Head of caudate nucleus (tissue), 42 donors: ENCODE results near the gene SORCS2.

Source experiments
- DNase-seq, 42 donors: peaks; one replicate each; pipeline versions ENCODE4 v3.0.0 to v3.0.0-alpha.2; 2020 to 2021; ENCODE audit warnings: mixed read lengths in 7 of 42
- intact Hi-C: fragments of 100-400 bp; cut with DNase I; formaldehyde crosslinking; loops from one replicate; pipeline ENCODE4 v1.15.0; 2022

The SORCS2 gene

GRCh38 chr4:7393601-7394575, 201.6 kb downstream of the SORCS2 start:
- intact Hi-C loops, result no loop called here
- DNase-seq, result peak in 15 of 42 donors; percentile 1 to 40 (median 11)

- intact Hi-C loops, result no loop called here
These were observed 202.5 kb downstream of the SORCS2 start for GRCh38 chr4:7394681-7395451.

DNA sequence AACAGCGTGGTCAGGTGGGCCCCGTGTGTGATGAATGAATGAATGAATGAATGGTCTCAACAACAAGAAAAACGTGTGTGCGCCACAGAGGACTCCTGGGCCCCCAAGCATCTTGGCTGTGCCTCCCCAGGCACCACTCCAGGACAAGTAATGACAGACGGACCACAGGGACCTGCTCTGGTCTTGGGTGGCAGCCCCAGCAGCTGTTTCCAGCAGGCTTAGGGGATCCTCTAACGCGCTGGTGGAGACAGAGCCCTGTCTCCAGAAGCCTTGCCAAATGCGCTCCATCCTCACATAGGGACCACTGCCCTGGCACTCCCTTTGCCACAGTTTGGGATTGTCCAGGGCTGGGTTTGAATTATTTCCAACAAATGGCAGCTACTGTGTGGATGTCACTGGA, 203.3 kb downstream of the SORCS2 start:
- intact Hi-C loops, result no loop called here
- DNase-seq, result peak in 14 of 42 donors; percentile 1 to 36 (median 10)

More at GRCh38 chr4:7394681-7395451, 202.5 kb downstream of the SORCS2 start:
- peak in 15 of 42 donors; percentile 1 to 38 (median 12) for DNase-seq

DNA sequence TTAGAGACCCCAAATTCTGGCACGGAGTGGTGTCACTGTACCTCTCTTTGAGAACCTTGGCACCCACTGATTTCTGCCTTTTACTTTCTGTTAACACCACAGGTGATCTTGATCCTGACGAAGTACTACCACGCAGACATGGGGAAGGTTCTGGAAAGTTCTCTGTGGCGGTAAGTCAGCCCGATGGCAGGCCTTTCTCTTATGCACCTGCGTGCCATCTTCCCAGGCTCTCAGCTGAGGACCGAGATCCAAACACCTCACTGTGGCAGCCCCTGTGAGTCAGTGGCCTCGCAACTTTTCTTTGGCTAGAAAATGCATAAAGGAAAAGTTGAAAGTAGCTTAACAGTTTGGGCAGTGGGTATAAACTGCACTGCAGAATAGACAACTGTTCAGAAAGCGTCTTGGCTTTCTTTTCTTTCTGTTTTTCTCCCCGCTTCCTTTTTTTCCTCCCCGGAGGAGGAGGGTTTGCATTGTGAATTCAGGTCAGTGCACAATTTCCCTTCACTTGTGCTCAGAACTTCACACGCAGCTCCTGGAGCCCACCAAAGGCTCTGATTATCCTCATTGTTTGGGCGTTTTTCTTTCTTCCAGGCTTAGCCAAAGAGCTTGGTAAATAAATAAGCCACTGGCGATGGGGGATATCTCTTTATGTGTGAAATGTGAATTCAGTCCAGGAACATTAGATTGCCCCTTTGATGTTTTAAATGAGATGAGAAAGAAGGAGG, 204.0 kb downstream of the SORCS2 start:
- DNase-seq, result peak in 11 of 42 donors; percentile 1 to 39 (median 10)
- intact Hi-C loops, result no loop called here

DNA sequence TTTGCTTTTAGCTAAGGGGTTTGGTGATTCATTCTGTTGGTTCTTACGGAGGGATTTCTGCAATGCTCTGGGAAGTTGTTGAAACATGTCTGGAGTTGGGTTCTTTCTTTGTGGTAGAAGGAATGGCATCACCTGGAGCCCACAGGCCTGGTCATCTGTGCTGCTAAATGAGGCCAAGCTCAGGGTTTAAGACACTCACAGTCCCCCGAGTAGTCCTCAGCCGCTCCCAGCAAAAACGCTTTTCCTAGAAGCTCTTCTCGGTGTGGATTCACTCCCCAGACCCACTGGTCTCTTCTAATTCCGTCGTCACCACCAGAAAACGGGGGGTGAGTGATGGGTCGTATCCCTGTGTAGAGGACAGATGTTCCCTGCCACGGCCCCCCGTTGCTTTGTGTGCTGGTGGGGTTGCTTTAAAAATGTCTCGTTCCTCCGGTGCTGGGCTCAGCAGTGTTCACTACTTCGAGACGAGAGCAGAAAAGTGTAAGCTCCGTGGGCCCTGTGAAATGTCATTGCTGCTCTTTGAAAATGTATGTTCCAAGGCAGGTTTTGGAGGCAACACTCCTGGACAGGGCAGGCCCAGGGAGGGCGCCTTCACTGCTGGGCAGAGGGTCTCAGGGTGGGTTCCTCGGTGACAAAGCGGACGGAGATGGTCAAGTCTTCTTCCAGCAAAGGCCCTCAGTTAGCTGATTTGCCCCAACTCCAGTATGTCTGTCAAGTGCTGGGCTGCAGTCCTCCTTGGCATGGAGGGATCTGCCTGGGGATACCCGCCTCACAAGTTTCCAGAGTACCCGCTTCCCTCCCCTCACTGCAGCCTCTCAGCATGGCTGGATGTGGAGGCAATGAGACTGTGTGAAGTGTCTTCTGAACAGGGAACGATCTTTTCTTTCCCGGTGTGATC, 205.1 kb downstream of the SORCS2 start:
- intact Hi-C loops, result no loop called here
- DNase-seq, result peak in 13 of 42 donors; percentile 1 to 44 (median 10)

GRCh38 chr4:7398104-7398423, 205.7 kb downstream of the SORCS2 start:
- intact Hi-C loops, result no loop called here
- peak in 21 of 42 donors; percentile 11 to 63 (median 35) for DNase-seq

DNA sequence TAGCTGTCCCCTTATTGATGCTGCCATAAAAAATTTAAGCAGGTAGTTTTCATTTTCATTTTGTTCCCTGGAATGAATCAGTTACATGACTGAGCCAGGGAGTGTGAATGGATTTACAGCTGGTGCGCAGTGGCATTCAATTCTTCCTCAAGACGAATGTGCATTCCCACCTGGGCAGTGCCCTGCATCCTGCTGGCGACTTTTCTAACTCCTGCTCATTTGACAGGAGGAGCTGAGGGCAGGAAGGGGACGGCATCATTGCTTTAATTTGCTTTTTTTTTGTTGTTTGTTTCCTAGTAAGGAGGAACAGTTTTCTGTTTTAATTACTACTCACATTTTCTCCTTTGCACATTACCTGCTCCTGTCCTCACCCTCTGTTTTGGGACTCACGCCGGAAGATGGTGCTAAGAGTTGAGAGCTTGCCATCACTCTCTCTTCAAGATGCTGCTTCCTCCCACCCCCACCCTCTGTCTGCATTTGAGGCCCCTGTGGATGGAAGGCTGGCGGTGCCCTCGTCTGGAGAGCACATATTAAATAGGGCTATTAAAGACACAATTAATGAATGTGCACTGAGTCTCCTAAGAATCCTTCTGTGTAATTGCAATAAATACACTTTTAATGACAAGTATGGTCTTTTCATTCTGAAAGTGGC, 206.6 kb downstream of the SORCS2 start:
- peak in 19 of 42 donors; percentile 7 to 40 (median 13) for DNase-seq
- intact Hi-C loops, result no loop called here

GRCh38 chr4:7399440-7400234, 207.3 kb downstream of the SORCS2 start:
- intact Hi-C loops, result no loop called here
- DNase-seq, result peak in 17 of 42 donors; percentile 1 to 36 (median 9)

- DNase-seq, result no peak
- intact Hi-C loops, result no loop called here
These were observed 208.4 kb downstream of the SORCS2 start for GRCh38 chr4:7400671-7401298.

- peak in 21 of 42 donors; percentile 2 to 59 (median 16) for DNase-seq
- intact Hi-C loops, result no loop called here
These were observed 210.2 kb downstream of the SORCS2 start for GRCh38 chr4:7402526-7402925.

DNA sequence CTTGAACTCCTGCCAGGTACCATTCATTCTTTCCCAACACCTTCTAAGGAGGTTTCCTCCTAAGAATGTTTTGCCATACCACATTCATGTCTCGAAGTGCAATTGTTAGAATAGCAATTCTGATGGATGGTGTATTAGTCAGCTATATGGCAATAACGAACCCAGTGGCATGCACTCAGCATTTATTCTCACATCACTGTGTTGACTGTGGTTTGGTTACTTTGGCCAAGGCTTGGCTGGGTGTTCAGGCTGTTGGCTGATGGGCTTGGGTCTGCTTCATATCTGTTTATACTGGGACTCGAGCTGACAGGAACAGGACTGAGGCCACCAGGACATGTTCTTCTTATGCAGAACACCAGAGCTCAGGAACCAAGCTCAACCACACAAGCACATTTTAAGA, 210.7 kb downstream of the SORCS2 start:
- DNase-seq, result peak in 13 of 42 donors; percentile 1 to 18 (median 6)
- intact Hi-C loops, result no loop called here

DNA sequence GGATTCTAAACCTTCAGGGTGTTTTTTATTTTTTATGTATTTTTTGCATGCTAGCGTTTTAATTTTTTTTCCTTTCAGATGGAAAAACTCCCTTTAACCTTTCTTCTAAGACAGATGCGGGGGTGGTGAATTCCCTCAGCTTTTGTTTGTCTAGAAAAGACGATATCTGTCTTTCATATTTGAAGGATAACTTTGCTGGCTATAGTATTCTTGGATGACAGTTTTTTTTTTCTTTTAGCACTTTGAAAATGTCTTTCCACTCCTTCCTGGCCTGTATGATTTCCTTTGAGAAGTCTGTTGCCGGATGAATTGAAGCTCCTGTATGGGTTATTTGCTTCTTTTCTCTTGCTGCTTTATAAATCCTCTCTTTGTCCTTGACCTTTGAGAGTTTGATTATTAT, 215.8 kb downstream of the SORCS2 start:
- DNase-seq, result peak in 1 of 42 donors; percentile 0
- intact Hi-C loops, result no loop called here

- intact Hi-C loops, result no loop called here
- DNase-seq, result peak in 1 of 42 donors; percentile 14
These were observed 218.1 kb downstream of the SORCS2 start for GRCh38 chr4:7410446-7410845.

DNA sequence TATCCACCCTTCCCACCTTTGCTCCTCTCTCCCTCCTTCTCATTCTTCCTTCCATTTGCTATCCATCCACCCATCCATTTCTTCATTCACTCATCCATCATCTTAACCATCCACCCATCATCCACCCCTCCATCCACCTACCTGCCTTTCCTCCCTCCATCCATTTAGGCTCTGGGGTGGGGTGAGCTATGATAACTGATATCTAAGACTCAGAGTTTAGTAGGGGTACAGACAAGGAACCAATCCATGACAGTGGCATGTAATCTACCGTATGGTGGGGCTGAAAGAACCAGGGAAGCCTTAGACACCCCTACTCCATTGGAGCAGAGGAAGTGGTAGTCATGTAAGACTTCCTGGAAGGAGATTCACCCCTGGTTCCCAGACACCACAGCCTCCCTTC, 219.2 kb downstream of the SORCS2 start:
- intact Hi-C loops, result no loop called here
- peak in 2 of 42 donors; percentile 4 to 6 for DNase-seq

DNA sequence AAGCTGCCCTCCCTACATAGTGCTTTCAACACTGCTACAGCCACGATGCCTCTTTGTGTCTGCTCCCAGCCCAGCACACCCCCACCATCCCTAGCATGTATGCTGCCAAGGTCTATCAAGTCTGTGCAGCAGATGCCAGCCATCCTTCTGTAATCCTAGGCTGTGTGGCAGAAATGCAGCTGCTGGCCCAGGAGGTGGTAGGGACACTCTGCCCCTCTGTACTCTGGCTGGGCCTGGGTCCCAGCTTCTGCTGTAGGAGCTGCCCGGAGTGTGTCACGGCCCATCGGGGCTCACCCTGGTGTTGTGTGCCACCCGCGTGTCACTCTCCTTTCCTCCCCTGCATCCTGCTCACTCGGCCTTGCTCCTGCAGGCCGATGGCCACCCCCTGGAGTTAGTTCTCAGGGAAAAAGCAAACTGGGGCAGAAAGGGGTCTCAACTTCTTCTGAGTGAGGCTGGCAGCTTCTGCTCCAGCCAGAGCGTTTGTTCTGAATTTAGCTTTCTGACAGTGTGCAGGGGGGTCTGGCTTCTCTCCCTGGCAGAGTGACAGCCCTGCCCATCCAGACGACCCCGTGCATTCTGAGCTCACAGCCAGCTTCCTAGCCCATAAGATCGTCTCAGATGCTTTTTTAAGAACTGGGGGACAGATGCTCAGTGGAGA, 219.7 kb downstream of the SORCS2 start:
- intact Hi-C loops, result no loop called here
- DNase-seq, result peak in 23 of 42 donors; percentile 3 to 39 (median 13)

DNA sequence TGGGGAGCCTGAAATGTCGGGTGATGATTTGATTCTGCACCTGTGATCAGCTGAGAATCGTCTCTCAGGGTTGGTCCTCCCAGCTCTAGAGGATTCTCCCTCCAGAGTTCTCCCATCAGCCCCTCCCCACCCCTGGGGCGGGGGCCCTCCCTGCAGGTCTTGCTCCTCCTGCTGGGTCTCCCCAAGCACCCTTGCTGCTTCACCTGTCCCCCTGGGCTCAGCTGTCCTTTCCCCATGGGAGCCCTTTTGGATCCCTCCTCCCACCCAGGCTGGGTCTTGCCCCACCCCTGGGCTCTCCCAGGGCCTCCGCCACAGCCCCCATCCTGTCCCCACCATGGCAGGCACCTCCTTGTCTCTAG, 220.2 kb downstream of the SORCS2 start:
- intact Hi-C loops, result no loop called here
- DNase-seq, result peak in 14 of 42 donors; percentile 0 to 27 (median 6)
